ENCODE measurements around the gene RPL18.

RPL18 gene

DNA sequence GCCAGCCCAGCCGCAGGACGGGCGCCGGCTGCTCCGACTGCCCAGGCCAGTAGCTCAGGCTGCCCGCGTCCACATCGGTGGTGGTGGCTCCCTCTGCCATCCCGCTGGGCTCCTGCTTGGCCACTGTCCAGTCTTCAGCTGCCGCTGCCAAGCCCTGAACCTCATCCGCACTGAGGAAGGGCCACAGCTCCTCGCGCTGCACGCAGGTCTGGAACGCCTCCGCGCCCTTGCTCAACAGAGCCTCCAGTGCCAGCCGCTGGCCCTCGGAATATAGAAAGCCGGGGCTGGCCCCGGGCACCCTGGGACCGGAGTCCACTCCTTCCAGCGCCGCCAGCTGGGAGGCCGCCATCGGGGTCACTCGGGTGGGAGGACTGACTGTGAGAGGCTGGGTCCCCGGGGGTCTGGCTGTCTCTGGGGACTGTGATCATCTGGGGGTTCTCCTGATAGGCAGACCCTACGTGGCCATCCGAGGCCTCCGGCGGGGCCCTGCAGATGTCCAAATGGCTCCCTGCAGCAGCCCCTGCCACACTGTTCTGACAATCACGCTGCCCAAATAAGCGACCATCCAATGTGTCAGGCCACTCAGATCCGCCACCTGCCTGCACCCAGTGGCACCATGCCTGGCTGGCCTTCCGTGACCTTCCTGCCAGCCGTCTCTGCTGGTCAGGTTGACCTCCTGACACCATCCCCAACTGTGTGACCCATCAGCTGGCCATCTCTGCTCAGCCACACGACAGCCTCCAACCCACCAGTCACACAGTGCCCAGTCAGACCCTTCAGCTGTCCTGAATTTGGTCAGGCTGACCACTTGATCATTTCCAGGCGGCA is 5.7 kb downstream of the RPL18 start:
- no peak for DNase-seq

DNA sequence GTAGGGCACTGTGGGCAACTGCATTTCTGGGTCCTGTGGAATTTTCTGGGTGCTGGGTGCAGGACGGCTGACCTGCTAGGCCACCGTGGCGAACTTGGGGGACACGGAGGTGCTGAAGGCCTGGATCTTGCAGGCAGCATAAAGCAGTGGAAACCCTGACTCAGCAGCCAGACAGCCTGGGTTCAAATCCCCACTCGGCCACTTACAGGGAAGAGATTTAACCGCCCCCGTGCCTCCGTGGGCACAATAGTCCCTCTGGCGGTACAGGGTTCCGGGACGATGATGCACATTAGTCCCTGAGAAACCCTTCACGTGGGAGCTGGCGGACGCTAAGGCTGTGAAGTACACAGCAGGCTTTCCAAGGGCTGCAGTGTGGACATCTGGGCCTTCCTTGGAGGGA is 7.1 kb downstream of the RPL18 start:
- DNase-seq: no peak

DNA sequence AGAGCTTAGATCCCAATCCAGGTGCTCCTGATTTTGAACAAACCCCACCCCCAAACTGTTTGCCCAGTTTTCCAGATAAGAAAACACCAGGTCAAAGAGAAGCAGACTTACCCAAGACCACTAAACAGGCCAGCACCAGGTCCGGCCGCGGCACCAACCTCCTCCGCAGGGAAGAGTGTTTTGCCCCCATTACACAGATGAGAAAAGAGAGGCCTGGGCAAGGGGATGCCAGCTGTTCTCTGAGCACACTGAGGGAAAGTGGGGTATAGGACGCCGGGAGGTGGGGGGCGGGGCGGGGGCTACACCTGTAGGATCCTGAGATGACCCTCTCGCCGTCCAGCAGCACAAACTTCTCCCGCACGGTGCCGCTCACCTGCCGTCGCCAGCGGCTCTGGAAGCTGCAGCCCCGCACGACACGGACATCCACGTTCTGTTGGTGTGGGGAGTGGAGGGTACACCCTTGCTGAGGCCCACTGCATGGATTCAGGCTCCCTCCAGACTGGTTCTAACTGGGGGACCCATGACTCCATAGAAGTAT is 9.3 kb downstream of the RPL18 start:
- no peak for DNase-seq

DNA sequence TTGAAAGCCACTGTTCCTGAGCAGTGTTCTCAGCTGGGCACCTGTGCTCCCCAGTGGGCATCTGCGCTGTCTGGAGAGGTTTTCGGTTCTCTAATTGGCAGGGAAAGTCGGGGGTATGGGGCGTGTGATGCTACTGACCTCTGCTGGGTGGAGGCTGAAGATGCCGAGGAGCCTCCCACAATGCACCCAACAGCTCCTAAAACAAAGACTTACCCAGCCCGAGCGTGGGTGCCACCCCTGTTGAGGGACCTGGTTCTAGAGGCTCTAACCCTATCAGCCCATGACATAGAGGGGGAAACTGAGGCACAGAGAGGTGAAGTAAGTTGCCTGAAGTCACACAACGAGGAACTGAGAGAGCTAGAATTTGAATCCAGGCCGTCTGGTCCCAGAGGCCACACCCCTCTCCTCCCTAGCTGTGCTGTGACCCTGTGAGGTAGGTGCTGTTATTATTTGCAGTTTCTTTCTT is 10.1 kb downstream of the RPL18 start:
- DNase-seq: peak in 3 of 5 experiments; percentile 18 to 80 (median 33)

DNA sequence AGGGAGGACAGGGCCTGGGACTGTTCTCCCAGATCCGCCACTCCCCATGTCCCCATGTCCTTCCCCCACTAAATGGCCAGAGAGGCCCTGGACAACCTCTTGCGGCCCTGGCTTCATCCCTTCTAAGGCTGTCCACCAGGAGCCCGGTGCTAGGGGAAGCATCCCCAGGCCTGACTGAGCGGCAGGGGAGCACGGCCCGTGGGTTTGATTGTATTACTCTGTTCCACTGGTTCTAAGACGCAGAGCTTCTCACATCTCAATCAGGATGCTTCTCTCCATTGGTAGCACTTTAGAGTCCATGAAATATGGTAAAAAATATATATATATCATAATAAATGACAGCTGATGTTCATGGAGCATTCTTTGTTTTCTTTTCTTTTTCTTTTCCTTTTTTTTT is 11.6 kb downstream of the RPL18 start:
- no peak for DNase-seq

DNA sequence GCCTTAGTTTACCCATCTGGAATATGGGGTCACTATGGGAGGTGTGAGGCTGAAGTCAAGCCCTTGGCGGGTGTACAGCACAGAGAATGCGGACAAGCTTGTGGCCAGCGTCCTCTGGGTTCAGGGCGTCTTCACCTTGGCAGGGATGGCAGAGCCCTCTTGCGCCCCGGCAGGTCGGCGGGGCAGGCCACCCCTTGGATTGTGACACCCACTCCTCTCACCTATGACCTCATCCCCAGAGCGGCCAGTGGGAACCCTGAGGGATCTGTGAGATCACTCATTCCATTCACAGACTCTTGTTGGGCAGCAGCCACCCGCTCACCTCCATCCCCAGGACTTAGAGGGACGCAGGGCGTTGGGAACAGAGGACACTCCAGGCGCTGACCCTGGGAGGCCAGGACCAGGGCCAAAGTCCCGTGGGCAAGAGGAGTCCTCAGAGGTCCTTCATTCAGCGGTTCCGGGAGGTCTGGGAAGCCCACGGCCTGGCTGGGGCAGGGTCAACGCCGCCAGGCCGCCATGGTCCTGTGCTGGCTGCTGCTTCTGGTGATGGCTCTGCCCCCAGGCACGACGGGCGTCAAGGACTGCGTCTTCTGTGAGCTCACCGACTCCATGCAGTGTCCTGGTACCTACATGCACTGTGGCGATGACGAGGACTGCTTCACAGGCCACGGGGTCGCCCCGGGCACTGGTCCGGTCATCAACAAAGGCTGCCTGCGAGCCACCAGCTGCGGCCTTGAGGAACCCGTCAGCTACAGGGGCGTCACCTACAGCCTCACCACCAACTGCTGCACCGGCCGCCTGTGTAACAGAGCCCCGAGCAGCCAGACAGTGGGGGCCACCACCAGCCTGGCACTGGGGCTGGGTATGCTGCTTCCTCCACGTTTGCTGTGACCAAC is 12.3 kb downstream of the RPL18 start, which contains the start of gene SPACA4:
TSS of gene SPACA4 (plus strand) at position 280 of the 896 bp plus-strand sequence. CDS start at position 517, 237 bp downstream.
- DNase-seq: no peak

DNA sequence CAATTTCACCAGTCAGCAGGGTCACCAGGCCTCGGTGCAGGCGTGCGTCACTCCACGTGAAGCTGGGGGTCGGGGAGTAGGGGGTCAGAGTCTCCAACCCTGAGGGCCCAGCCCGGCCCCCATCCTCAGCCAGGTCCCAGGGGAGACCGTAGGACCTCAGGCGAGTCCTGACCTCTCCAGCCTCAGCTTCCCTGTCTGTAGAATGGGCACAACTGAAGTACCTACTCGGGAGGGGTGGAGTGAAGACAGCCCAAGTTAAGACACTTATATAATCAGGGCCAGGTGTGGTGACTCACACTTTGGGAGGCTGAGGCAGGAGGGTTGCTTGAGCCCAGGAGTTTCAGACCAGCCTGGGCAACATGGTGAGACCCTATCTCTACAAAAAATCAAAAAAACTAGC is 15.1 kb downstream of the RPL18 start:
- DNase-seq: no peak

DNA sequence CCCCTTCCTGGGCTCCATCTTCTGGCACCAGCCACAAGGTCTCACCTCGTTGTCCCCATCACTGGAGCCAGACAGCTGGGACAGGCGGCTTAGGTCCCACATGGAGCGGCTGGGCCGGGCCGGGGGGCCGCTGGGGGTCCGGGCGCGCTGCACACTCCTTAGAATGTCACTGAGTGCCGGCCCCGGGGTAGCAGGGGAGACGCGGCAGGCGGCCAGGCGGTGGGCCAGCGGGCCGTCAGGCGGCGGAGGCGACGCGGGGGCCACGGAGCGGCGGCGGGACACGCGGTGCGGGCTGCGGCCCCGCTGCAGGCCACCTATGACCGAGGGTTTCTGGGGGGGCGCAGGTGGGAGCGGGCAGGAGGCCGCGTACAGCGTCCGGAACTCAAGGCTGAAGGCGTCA is 15.5 kb downstream of the RPL18 start:
- DNase-seq: no peak

DNA sequence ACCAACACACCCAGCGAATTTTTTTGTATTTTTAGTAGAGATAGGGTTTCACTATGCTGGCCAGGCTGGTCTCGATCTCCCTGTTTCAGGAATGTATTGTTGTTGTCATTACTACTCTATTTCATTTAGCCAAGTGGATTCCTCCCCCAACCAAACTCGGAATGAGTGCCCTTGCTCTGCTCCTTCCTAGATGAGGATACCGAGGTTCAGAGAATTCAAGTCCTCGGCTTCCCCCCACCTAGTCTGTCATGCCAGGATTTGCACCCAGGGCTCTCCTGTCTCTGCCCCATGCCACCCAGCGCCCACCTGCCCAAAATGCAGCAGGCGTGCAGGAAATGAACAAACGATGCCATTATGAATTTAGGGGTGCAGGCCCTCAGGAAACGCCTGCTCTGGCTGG is 16.0 kb downstream of the RPL18 start:
- no peak for DNase-seq

DNA sequence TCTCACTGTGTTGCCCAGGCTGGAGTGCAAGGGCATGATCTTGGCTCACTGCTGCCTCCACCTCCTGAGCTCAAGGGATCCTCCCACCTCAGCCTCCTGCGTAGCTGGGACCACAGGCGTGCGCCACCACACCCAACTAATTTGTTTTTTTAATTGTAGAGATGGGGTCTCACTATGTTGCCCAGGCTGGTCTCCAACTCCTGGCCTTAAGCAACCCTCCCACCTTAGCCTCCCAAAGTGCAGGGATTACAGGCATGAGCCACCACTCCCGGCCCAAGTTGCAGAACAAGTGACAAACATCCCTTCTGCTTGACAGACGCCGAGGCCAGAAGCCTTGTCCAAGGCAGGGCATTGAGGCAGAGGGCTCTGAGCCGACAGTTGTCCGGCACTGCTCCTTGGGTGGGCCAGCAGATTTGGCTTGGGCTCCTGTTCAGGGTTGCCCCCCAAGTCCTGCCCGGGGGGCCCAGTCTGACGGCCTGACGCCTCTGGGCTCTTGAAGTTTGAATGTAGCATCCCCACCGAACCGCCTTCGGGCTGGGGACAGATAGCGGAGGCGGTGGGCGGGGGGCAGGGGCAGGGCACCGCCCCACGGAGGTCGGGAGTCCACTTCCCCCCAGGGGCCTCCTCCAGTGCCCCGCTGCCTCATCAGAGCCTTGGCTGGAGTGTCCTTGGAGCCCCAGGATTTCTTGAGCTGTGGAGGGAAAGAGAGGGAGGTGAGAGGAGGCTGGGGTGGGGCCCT is 18.1 kb downstream of the RPL18 start:
- no peak for DNase-seq

DNA sequence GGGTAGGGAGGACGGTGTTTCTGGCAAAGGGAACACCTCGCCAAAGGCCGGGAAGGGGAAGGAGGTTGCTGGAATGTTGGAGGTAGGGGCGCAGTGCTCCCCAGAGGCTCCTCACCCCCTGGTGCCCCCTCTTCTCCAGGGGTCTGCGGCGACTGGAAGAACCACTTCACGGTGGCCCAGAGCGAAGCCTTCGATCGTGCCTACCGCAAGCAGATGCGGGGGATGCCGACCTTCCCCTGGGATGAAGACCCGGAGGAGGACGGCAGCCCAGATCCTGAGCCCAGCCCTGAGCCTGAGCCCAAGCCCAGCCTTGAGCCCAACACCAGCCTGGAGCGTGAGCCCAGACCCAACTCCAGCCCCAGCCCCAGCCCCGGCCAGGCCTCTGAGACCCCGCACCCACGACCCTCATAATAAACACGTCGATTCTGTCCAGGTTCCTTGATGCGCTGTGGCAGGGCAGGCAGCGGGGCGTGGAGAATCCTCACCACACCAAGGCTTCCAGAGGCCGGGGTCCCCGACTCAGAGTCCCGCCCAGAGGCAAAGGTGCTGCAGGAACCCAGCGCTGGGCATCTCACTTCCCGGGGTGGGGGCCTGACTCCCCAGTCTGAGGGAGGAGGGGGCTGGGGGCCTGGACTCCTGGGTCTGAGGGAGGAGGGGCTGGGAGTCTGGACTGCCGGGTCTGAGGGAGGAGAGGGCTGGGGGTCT is 19.8 kb downstream of the RPL18 start:
- DNase-seq: no peak

DNA sequence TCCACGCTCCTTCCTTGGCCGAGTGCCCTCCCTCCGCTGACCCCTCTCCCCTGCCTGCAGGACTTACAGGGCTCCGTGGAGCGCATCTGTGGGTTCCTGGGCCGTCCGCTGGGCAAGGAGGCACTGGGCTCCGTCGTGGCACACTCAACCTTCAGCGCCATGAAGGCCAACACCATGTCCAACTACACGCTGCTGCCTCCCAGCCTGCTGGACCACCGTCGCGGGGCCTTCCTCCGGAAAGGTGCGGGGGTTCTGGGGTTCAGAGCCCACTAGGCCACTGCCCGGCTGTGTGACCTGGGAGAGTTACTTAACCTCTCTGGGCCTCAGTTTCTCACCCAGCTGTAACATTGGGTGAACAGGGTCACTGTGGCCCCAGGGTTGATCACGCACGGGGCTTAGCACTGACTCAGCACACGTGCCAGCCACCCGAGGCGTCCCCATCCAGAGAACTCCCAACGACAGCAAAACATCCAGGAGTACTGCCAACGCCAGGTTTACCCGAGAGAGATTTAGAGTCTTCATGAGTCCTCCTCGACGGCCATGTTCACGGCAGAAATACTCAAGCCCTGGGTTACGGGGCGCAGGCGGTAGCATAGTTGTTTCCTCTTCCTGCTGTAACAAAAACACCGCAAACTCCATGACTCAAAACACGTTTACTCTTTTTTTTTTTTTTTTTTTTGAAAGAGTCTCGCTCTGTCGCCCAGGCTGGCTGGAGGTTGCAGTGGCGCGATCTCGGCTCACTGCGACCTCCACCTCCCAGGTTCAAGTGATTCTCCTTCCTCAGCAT is 22.1 kb downstream of the RPL18 start:
- DNase-seq: peak in 3 of 5 experiments; percentile 37 to 92 (median 37)

DNA sequence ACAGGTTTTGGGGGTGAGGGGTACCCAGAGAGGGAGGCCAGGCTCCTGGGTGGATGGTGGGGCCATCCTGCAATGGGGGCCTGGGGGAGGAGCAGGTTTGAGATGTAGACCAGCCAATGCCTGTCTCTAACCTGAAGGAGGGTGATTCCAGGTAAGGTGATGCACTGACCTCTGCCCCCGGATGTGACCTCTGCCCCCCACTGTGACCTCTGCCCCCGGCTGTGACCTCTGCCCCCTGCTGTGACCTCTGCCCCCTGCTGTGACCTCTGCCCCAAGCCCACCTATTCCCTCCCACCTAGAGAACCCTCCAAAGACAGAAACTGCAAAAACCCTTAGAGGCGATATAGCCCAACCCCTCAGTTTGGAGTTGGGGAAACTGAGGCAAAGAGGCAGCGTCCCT is 22.7 kb downstream of the RPL18 start:
- no peak for DNase-seq

DNA sequence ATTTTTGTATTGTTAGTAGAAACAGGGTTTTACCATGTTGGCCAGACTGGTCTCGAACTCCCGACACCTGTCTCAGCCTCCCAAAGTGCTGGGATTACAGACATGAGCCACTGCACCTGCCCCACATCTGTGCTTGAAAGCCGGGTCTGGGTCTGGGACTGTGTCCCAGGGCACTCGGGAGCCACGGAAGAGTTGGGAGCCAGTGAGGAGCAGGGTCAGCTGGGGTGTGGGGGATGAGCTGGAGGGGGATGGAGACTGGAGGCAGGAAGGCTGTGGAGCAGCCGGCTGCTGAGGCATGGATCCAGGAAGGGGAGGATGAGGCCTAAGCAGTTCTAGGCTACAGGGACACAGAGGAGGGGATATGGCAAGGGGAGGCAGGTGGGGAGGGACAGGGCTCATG is 23.1 kb downstream of the RPL18 start:
- DNase-seq: no peak

DNA sequence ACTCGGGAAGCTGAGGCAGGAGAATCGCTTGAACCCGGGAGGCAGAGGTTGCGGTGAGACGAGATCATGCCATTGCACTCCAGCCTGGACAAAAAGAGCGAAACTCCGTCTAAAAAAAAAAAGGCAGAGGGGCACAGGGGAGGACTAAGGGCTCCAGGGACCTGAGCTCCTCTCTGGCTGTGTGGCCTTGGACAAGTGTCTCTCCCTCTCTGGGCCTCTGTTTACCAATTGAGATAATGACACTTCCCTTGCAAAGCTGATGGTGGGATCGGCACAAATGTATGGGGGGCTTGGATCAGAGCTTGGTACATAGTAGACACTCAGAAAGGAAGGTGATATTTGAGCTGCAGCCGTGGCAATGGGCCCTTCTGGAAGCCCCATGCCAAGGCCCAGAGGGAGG is 23.8 kb downstream of the RPL18 start:
- DNase-seq: no peak

DNA sequence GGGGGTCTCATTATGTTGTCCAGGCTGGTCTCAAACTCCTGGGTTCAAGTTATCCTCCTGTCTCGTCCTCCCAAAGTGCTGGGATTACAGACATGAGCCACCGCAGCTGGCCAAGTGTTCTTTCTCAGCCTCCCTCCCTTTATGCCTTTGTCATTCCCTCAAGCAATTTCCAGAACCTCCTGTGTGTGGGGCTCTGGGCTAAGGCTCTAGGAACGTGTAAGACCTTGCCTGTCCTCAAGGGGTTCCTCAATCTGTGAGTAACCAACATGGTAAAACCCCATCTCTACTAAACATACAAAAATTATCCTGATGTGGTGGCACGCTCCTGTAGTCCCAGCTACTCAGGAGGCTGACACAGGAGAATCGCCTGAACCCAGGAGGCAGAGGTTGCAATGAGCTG is 28.0 kb downstream of the RPL18 start:
- no peak for DNase-seq

DNA sequence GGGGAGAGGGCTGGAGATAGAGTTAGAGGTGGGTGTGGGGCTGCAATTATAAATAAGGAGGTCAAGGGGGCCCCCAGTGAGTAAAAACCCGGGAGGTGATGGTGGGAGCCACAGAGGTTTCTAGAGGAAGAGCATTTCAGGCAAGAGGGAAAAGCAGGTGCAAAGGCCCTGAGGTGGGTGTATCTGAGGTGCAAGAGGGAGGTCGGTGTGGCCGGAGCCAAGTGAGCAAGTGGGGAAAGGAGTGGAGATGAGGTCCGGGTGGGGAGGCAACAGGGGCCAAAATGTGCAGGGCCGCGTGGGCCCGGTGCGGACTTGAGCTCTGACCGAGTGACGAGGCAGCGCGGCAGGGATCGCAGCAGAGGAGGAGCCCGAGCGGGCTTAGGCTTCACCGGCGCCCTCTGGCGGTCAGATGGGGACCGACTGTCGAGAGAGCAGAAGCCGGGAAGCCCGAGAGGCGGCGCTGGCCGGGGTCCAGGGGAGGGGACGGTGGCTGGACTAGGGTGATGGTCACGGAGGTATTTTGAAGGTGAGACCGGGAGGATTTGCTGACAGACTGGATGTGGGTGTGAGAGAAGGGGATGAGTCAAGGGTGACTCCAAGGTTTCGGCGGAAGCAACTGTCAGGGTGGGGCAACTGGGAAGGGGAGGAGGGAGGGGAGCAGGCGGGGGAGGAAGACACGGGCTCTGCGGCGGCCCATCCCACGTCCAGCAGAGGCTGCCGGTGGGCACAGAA is 30.1 kb downstream of the RPL18 start:
- peak; percentile 62 to 82 (median 81) for DNase-seq

DNA sequence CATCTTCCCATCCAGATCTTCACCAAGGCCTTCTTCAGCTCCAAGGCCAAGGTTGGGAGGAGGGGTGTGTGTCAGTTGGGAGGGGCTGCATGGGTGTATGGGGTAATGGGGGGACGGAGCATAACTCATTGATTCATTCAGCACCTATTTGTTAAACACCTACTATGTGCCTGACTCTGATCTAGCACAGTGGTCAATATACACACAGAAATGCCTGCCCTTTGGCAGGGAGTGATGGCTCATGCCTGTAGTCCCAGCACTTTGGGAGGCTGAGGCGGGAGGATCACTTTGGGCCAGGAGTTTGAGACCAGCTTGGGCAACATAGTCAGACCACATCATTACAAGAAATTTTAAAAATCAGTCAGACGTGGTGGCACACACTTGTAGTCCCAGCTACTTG is 31.6 kb downstream of the RPL18 start:
- DNase-seq: no peak

DNA sequence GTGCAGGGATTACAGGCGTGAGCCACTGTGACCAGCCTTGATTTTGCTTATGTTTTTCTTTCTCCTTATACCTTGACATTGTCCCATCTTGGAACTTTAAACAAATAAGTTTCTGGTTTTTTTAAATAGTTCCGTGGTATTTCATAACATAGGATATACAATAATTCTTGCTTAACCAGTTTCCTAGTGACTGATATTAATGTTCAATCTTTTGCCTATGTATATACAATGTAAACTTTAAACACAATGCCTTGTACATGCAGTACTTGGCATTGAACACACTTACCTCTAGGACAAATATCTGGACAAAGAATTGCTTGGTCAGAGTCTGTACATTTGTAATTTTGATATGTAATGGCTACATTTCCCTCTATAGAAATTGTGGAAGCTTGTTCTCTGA is 36.8 kb downstream of the RPL18 start:
- DNase-seq: no peak

DNA sequence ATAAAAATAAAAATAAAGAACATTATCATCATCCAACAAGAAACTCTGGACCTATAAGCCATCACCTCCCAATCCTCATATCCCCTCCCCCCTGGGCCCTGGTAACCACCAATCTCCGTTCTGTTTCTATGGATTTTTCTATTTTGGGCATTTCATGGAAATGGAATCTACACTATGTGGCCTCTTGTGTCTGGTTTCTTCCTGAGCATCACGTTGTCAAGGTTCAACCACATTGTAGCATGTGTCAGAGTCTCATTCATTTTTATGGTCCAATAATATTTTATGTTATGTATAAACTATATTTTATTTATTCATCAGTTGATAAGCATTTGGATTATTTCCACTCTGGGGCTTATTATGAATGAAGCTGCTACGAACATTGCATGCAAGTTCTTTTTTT is 40.1 kb downstream of the RPL18 start:
- no peak for DNase-seq
